A549 (cell line): ENCODE results near the gene FAM131A. TPM values are rescaled to one million over a fixed set of nuclear protein-coding genes. Genes with fewer than 3 reads are reported as not detected.

Experiments
- ATAC-seq, 2 experiments: fragments of 200-7000 bp in 1 of 2; fragments of >200 bp in 1 of 2; cut with Nextera tagmentation in 1 of 2; cut with Tn5 transposase in 1 of 2; 3 replicates each; pipeline versions ENCODE4 v1.8.0 to v1.9.1; 2018 to 2020; ENCODE audit warnings: mild to moderate bottlenecking in 1 of 2, moderate library complexity in 1 of 2
- CTCF ChIA-PET: fragments of 300-600 bp; sonication (Branson Sonifier 250); formaldehyde crosslinking; extraction: SDS; loops from one replicate; lab custom pipeline; 2021; ENCODE audit warnings: antibody characterized with exemption, inconsistent platforms; lab: Yijun Ruan, JAX
- POLR2A ChIA-PET: fragments of 350-600 bp; formaldehyde crosslinking; extraction: SDS; loops from one replicate; lab custom pipeline; 2021; ENCODE audit warnings: antibody characterized with exemption, inconsistent platforms; lab: Yijun Ruan, JAX
- DNase-seq, 2 experiments: peaks; one replicate each; pipeline versions ENCODE4 v3.0.0 to v3.0.0-alpha.2; 2011 to 2016; ENCODE audit warnings: low read depth in 1 of 2, low spot score in 1 of 2
- FAIRE-seq: peaks from 2 replicates; lab custom pipeline; 2011; peaks lifted over from hg19 to GRCh38; lab: Jason Lieb, UNC
- H3K27ac ChIP-seq, 2 experiments: fragments of >200 bp; sonication (Bioruptor Twin); formaldehyde crosslinking; 3 replicates each; pipeline ENCODE4 v1.5.1; 2016 to 2017
- H3K4me1 ChIP-seq: fragments of >200 bp; sonication (Bioruptor Twin); formaldehyde crosslinking; 3 replicates; pipeline ENCODE4 v1.6.1; 2016
- H3K4me2 ChIP-seq: fragments of >200 bp; sonication (Bioruptor Twin); formaldehyde crosslinking; 3 replicates; pipeline ENCODE4 v1.6.1; 2016
- H3K4me3 ChIP-seq: fragments of >200 bp; sonication (Bioruptor Twin); formaldehyde crosslinking; 3 replicates; pipeline ENCODE4 v1.5.1; 2016
- H3K9me3 ChIP-seq: fragments of >200 bp; sonication (Bioruptor Twin); formaldehyde crosslinking; 3 replicates; pipeline ENCODE4 v1.6.1; 2016
- CBX2 ChIP-seq: fragments of 200-600 bp; sonication (generic); IDR thresholded peaks from 2 replicates; pipeline ENCODE4 v1.6.1; 2016; ENCODE audit warnings: low read depth, mild to moderate bottlenecking, borderline replicate concordance
- CEBPB ChIP-seq, 2 experiments: fragments of >200 bp in 1 of 2; sonication (Bioruptor Twin) in 1 of 2; formaldehyde crosslinking in 1 of 2; IDR thresholded peaks; 2 replicates each; pipeline ENCODE4 v1.6.1; 2012 to 2016
- EHF ChIP-seq: fragments of 250-450 bp; sonication (Bioruptor Pico); IDR thresholded peaks from 2 replicates; pipeline ENCODE4 v1.5.0; 2020; ENCODE audit warnings: mild to moderate bottlenecking
- FOSB ChIP-seq: fragments of 250-450 bp; sonication (Bioruptor Pico); IDR thresholded peaks from 2 replicates; pipeline ENCODE4 v1.5.0; 2020; ENCODE audit warnings: mild to moderate bottlenecking, moderate library complexity
- FOSL2 ChIP-seq, 2 experiments: fragments of 450-650 bp in 1 of 2; fragments of >200 bp in 1 of 2; sonication (Bioruptor Twin) in 1 of 2; formaldehyde crosslinking; IDR thresholded peaks; 2 replicates each; pipeline versions ENCODE4 v1.5.0 to v1.6.1; 2016 to 2020; ENCODE audit warnings: mild to moderate bottlenecking in 1 of 2, moderate library complexity in 1 of 2
- HOXB5 ChIP-seq: fragments of 250-450 bp; sonication (Bioruptor Pico); IDR thresholded peaks from 2 replicates; pipeline ENCODE4 v1.5.0; 2020; ENCODE audit warnings: mild to moderate bottlenecking, moderate library complexity
- JUNB ChIP-seq: fragments of >200 bp; sonication (Bioruptor Twin); formaldehyde crosslinking; IDR thresholded peaks from 2 replicates; pipeline ENCODE4 v1.6.1; 2016
- NPAS2 ChIP-seq: fragments of 250-450 bp; sonication (Bioruptor Pico); IDR thresholded peaks from 2 replicates; pipeline ENCODE4 v1.8.0; 2022; ENCODE audit warnings: mild to moderate bottlenecking, moderate library complexity, borderline replicate concordance
- RARB ChIP-seq: fragments of 250-450 bp; sonication (Bioruptor Pico); IDR thresholded peaks from 2 replicates; pipeline ENCODE4 v1.8.0; 2021; ENCODE audit warnings: mild to moderate bottlenecking, moderate library complexity
- RNF2 ChIP-seq: fragments of 200-600 bp; sonication (generic); IDR thresholded peaks from 2 replicates; pipeline ENCODE4 v1.6.1; 2016; ENCODE audit warnings: low read depth, mild to moderate bottlenecking, antibody characterized with exemption, moderate library complexity, borderline replicate concordance
- SMC3 ChIP-seq: fragments of >200 bp; sonication (Bioruptor Twin); formaldehyde crosslinking; IDR thresholded peaks from 3 replicates; pipeline ENCODE4 v1.6.1; 2018; ENCODE audit warnings: inconsistent platforms
- WGBS: methylation state at CpG from one replicate; pipeline ENCODE4 v1.1.6; 2017; ENCODE audit errors: missing lambda C conversion rate; 5-methylcytosine and 5-hydroxymethylcytosine counted together
- polyA plus RNA-seq, 4 experiments: library from polyadenylated mRNA; depleted of rRNA in 3 of 4; stranded (reverse); fragments of >200 nt; fragmentation: RNase III in 1 of 4; extraction: RNeasy Plus Mini Kit Qiagen cat#74134 plus additional on column Dnase treatment in 1 of 4; gene quantifications; 2 replicates in 3 of 4; 3 replicates in 1 of 4; pipeline ENCODE4 v1.2.3, GENCODE V29; 2011 to 2017
- TF ChIP-seq, protein P1 (sequence below): IDR thresholded peaks from 2 replicates; pipeline ENCODE4 v1.6.1; 2012
- TF ChIP-seq, protein P2 (sequence below): fragments of >200 bp; sonication (Bioruptor Twin); formaldehyde crosslinking; IDR thresholded peaks from 2 replicates; pipeline ENCODE4 v1.6.1; 2016
- TF ChIP-seq, protein P3 (sequence below): fragments of 250-450 bp; sonication (Bioruptor Pico); IDR thresholded peaks from 2 replicates; pipeline ENCODE4 v1.5.0; 2021; ENCODE audit warnings: mild to moderate bottlenecking, moderate library complexity, borderline replicate concordance
- TF ChIP-seq, protein P4 (sequence below): fragments of 450-650 bp; IDR thresholded peaks from 2 replicates; pipeline ENCODE4 v1.6.1; 2014; ENCODE audit warnings: antibody characterized with exemption
- TF ChIP-seq, protein P5 (sequence below): fragments of 150-350 bp; IDR thresholded peaks from 2 replicates; pipeline ENCODE4 v1.6.1; 2014; ENCODE audit warnings: low read depth, mild to moderate bottlenecking, low read length
- TF ChIP-seq, protein P6 (sequence below): fragments of >200 bp; sonication (Bioruptor Twin); formaldehyde crosslinking; IDR thresholded peaks from 3 replicates; pipeline ENCODE4 v1.6.1; 2016

The FAM131A gene
- polyA plus RNA-seq, 2 of the 4 experiments (the other 2 are of a cell fraction): 5.2 to 6.1 TPM

DNA sequence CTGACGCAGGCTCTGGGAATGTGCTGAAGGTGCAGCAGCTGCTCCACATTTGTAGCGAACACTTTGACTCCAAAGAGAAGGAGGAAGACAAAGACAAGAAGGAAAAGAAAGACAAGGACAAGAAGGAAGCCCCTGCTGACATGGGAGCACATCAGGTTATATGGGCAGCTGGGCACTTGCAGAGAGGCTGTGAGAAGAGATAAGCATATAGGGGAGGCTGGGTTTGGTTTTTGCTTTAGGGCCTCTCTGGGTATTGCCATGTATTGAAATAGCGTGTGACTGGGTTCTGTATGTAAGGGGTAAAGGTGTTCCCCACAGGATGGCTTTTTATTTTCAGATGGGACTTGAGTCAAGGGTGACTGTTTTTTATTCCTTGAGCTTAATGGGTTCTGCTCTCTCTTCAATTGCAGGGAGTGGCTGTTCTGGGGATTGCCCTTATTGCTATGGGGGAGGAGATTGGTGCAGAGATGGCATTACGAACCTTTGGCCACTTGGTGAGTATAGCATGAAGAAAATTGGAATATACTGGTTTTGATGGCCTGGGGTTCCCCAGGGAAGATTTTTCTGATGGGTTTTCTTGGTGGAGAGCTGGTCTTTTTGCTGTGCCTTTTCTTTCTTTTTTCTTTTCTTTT, 30.9 kb upstream of the FAM131A start:
- TF ChIP-seq CBX2 (no peak), EHF (CRISPR knock-in tag) (no peak), CEBPB (IDR thresholded peaks at IDR 0.05) (no peak), FOSL2 (IDR thresholded peaks at IDR 0.05) (no peak), FOSL2 (CRISPR knock-in tag; IDR thresholded peaks at IDR 0.05) (no peak)
- TF ChIP-seq, protein P1, sequence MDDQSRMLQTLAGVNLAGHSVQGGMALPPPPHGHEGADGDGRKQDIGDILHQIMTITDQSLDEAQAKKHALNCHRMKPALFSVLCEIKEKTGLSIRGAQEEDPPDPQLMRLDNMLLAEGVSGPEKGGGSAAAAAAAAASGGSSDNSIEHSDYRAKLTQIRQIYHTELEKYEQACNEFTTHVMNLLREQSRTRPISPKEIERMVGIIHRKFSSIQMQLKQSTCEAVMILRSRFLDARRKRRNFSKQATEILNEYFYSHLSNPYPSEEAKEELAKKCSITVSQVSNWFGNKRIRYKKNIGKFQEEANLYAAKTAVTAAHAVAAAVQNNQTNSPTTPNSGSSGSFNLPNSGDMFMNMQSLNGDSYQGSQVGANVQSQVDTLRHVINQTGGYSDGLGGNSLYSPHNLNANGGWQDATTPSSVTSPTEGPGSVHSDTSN: no peak
- TF ChIP-seq, protein P2, sequence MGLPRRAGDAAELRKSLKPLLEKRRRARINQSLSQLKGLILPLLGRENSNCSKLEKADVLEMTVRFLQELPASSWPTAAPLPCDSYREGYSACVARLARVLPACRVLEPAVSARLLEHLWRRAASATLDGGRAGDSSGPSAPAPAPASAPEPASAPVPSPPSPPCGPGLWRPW: no peak
- TF ChIP-seq, protein P3, sequence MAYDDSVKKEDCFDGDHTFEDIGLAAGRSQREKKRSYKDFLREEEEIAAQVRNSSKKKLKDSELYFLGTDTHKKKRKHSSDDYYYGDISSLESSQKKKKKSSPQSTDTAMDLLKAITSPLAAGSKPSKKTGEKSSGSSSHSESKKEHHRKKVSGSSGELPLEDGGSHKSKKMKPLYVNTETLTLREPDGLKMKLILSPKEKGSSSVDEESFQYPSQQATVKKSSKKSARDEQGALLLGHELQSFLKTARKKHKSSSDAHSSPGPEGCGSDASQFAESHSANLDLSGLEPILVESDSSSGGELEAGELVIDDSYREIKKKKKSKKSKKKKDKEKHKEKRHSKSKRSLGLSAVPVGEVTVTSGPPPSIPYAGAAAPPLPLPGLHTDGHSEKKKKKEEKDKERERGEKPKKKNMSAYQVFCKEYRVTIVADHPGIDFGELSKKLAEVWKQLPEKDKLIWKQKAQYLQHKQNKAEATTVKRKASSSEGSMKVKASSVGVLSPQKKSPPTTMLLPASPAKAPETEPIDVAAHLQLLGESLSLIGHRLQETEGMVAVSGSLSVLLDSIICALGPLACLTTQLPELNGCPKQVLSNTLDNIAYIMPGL: no peak
- TF ChIP-seq, all 56 proteins: peak for 0
- POLR2A ChIA-PET: interaction anchor here (0.5 kb wide), 1 partner anchor 112 kb away, joined by 3 read pairs; no protein-coding TSS in a partner anchor

DNA sequence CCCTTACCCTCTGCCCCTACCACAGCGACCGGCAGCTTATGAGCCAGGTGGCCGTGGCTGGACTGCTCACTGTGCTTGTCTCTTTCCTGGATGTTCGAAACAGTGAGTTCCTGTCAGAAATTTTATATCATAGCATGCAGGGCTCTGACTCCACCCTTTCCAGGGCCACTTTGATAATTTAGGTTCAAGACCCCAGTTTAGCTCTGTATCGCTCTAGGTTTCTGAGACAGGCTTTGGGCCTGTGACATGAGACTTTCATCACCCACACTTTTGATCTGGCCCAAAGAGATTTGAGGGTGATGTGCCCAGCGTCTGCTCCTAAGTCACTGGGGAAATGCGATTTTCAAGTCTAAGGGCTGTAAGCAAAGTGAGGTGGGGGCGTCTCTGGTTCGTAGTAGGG, 29.5 kb upstream of the FAM131A start:
- POLR2A ChIA-PET: no interaction called here
- 90% methylated on average over 9 of the region's 9 CpGs for WGBS
- CTCF ChIA-PET: no interaction called here
- FAIRE-seq: no peak
- TF ChIP-seq SMC3 (no peak), HOXB5 (no peak), RNF2 (no peak), NPAS2 (CRISPR knock-in tag) (no peak), RARB (CRISPR knock-in tag) (no peak), FOSB (CRISPR knock-in tag) (no peak), JUNB (no peak), CBX2 (no peak)
- TF ChIP-seq, protein P4, sequence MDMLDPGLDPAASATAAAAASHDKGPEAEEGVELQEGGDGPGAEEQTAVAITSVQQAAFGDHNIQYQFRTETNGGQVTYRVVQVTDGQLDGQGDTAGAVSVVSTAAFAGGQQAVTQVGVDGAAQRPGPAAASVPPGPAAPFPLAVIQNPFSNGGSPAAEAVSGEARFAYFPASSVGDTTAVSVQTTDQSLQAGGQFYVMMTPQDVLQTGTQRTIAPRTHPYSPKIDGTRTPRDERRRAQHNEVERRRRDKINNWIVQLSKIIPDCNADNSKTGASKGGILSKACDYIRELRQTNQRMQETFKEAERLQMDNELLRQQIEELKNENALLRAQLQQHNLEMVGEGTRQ: no peak
- TF ChIP-seq, protein P5, sequence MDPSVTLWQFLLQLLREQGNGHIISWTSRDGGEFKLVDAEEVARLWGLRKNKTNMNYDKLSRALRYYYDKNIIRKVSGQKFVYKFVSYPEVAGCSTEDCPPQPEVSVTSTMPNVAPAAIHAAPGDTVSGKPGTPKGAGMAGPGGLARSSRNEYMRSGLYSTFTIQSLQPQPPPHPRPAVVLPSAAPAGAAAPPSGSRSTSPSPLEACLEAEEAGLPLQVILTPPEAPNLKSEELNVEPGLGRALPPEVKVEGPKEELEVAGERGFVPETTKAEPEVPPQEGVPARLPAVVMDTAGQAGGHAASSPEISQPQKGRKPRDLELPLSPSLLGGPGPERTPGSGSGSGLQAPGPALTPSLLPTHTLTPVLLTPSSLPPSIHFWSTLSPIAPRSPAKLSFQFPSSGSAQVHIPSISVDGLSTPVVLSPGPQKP: no peak
- TF ChIP-seq, protein P6, sequence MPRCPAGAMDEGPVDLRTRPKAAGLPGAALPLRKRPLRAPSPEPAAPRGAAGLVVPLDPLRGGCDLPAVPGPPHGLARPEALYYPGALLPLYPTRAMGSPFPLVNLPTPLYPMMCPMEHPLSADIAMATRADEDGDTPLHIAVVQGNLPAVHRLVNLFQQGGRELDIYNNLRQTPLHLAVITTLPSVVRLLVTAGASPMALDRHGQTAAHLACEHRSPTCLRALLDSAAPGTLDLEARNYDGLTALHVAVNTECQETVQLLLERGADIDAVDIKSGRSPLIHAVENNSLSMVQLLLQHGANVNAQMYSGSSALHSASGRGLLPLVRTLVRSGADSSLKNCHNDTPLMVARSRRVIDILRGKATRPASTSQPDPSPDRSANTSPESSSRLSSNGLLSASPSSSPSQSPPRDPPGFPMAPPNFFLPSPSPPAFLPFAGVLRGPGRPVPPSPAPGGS: no peak
- TF ChIP-seq, protein P3: no peak
- DNase-seq: no peak
- H3K4me2 ChIP-seq: no peak overlapping the region
- ATAC-seq: no peak
- no peak overlapping the region for H3K27ac ChIP-seq
- H3K9me3 ChIP-seq: no peaks in the 10 kb centered on the region
- H3K4me1 ChIP-seq: no peaks in the 10 kb centered on the region
- no peak overlapping the region for H3K4me3 ChIP-seq

More for the DNA sequence above, 30.9 kb upstream of the FAM131A start:
- no peak for ATAC-seq
- no peak for FAIRE-seq
- 95% methylated on average over 4 of the region's 4 CpGs for WGBS
- no peaks in the 10 kb centered on the region for H3K9me3 ChIP-seq
- no peak overlapping the region for H3K27ac ChIP-seq
- H3K4me2 ChIP-seq: no peak overlapping the region
- H3K4me3 ChIP-seq: no peak overlapping the region
- CTCF ChIA-PET: interaction anchor here (0.6 to 1.5 kb wide), 6 partner anchors 10 to 401 kb away, joined by 3 to 5 read pairs (median 4); partner anchors contain the start of gene FAM131A
- H3K4me1 ChIP-seq: no peaks in the 10 kb centered on the region
- no peak for DNase-seq
